ENCODE measurements around the gene KRTAP13-2. TPM values are rescaled to one million over a fixed set of nuclear protein-coding genes. Genes with fewer than 3 reads are reported as not detected.

The KRTAP13-2 gene
- total and polyA plus RNA-seq, 2 donors (not counting 1 experiment from before 2014, with no cell fraction given), result not detected

GRCh38 chr21:30351534-30351933 lies 20.5 kb downstream of the KRTAP13-2 start:
- no peaks in the 10 kb centered on the region for H3K36me3 ChIP-seq (replicated peaks in 1 of 2; ENCODE audit: control extremely low read depth in 1 of 2, control insufficient read depth in 1 of 2, extremely low read depth in 1 of 2, insufficient read depth in 2 of 2, low read length in 1 of 2)
- no peaks in the 10 kb centered on the region for H3K4me1 ChIP-seq (ENCODE audit: control insufficient read depth in 2 of 2, insufficient read depth in 2 of 2, low read length in 2 of 2)
- no CpG with 5 or more reads among the region's 1 CpG for WGBS (ENCODE audit: insufficient coverage)
- peaks cover 0 to 7% (median 0%) of the 10 kb centered on the region in 3 donors for H3K9me3 ChIP-seq (ENCODE audit: control extremely low read depth in 1 of 3, control insufficient read depth in 2 of 3, insufficient read depth in 1 of 3, low read length in 2 of 3)
- Mint-ChIP-seq H3K4me3 (no peak overlapping the region), H3K27ac (no peak overlapping the region), H3K9me3 (ENCODE audit: insufficient read depth) (no peaks in the 10 kb centered on the region), H3K4me1 (no peaks in the 10 kb centered on the region), H3K27me3 (no peaks in the 10 kb centered on the region)
- intact Hi-C loops (cut with micrococcal nuclease), result no loop called here
- no peaks in the 10 kb centered on the region for H4K20me1 ChIP-seq (ENCODE audit: control insufficient read depth, insufficient read depth, low read length, poor library complexity, severe bottlenecking)
- H3K4me2 ChIP-seq (replicated peaks; ENCODE audit: low read depth, low read length, poor library complexity, severe bottlenecking), result no peak overlapping the region
- H3K79me2 ChIP-seq (ENCODE audit: control insufficient read depth, insufficient read depth, low read length), result no peaks in the 10 kb centered on the region
- H3K4me3 ChIP-seq (ENCODE audit: control extremely low read depth in 1 of 5, extremely low read depth in 1 of 5, insufficient read depth in 1 of 5, low read depth in 2 of 5, low read length in 4 of 5), result no peak overlapping the region
- no peak for DNase-seq
- no peaks in the 10 kb centered on the region for H3K27me3 ChIP-seq (replicated peaks in 1 of 4; ENCODE audit: control extremely low read depth in 1 of 4, control insufficient read depth in 3 of 4, insufficient read depth in 4 of 4, low read length in 3 of 4)
- POLR2A ChIA-PET, result no interaction called here
- CTCF ChIA-PET, result no interaction called here
- no peak overlapping the region for H3K9ac ChIP-seq (ENCODE audit: low read length)
- TF ChIP-seq CTCF (IDR thresholded peaks at IDR 0.05), result no peak
- TF ChIP-seq EZH2 (IDR thresholded peaks at IDR 0.05; ENCODE audit: borderline replicate concordance, insufficient read depth, low read depth, low read length, poor library complexity, severe bottlenecking), result no peak
- H3K27ac ChIP-seq (ENCODE audit: low read length in 2 of 2), result no peak overlapping the region
- ATAC-seq (ENCODE audit: low read depth), result no peak
- H2AFZ ChIP-seq (ENCODE audit: insufficient read depth, low read depth, low read length, poor library complexity, severe bottlenecking), result no peak overlapping the region

GRCh38 chr21:30349572-30349971 lies 22.5 kb downstream of the KRTAP13-2 start:
- peaks cover 0 to 7% (median 0%) of the 10 kb centered on the region in 3 donors for H3K9me3 ChIP-seq (ENCODE audit: control extremely low read depth in 1 of 3, control insufficient read depth in 2 of 3, insufficient read depth in 1 of 3, low read length in 2 of 3)
- Mint-ChIP-seq H3K4me1 (no peaks in the 10 kb centered on the region), H3K9me3 (ENCODE audit: insufficient read depth) (no peaks in the 10 kb centered on the region), H3K27me3 (no peaks in the 10 kb centered on the region), H3K4me3 (no peak overlapping the region), H3K27ac (no peak overlapping the region)
- intact Hi-C loops (cut with micrococcal nuclease), result no loop called here
- CTCF ChIA-PET, result no interaction called here
- H3K4me3 ChIP-seq (ENCODE audit: control extremely low read depth in 1 of 5, extremely low read depth in 1 of 5, insufficient read depth in 1 of 5, low read depth in 2 of 5, low read length in 4 of 5), result no peak overlapping the region
- H3K4me2 ChIP-seq (replicated peaks; ENCODE audit: low read depth, low read length, poor library complexity, severe bottlenecking), result no peak overlapping the region
- no peak for DNase-seq
- H3K36me3 ChIP-seq (replicated peaks in 1 of 2; ENCODE audit: control extremely low read depth in 1 of 2, control insufficient read depth in 1 of 2, extremely low read depth in 1 of 2, insufficient read depth in 2 of 2, low read length in 1 of 2), result no peaks in the 10 kb centered on the region
- POLR2A ChIA-PET, result no interaction called here
- no peaks in the 10 kb centered on the region for H3K4me1 ChIP-seq (ENCODE audit: control insufficient read depth in 2 of 2, insufficient read depth in 2 of 2, low read length in 2 of 2)
- ATAC-seq (ENCODE audit: low read depth), result no peak
- no peaks in the 10 kb centered on the region for H3K27me3 ChIP-seq (replicated peaks in 1 of 4; ENCODE audit: control extremely low read depth in 1 of 4, control insufficient read depth in 3 of 4, insufficient read depth in 4 of 4, low read length in 3 of 4)
- no peak overlapping the region for H2AFZ ChIP-seq (ENCODE audit: insufficient read depth, low read depth, low read length, poor library complexity, severe bottlenecking)
- TF ChIP-seq EZH2 (IDR thresholded peaks at IDR 0.05; ENCODE audit: borderline replicate concordance, insufficient read depth, low read depth, low read length, poor library complexity, severe bottlenecking) (no peak), CTCF (IDR thresholded peaks at IDR 0.05) (no peak)
- no peaks in the 10 kb centered on the region for H4K20me1 ChIP-seq (ENCODE audit: control insufficient read depth, insufficient read depth, low read length, poor library complexity, severe bottlenecking)
- H3K79me2 ChIP-seq (ENCODE audit: control insufficient read depth, insufficient read depth, low read length), result no peaks in the 10 kb centered on the region
- 100% methylated on average over 1 of the region's 3 CpGs for WGBS (ENCODE audit: insufficient coverage)
- no peak overlapping the region for H3K9ac ChIP-seq (ENCODE audit: low read length)
- H3K27ac ChIP-seq (ENCODE audit: low read length in 2 of 2), result no peak overlapping the region

Measured in B cell (primary cell).